Measurements from ENCODE around the gene VWA5B1. TPM values are rescaled to one million over a fixed set of nuclear protein-coding genes. Genes with fewer than 3 reads are reported as not detected.

VWA5B1 gene
- total RNA-seq, 1 experiment from 2014 or later = not detected

DNA sequence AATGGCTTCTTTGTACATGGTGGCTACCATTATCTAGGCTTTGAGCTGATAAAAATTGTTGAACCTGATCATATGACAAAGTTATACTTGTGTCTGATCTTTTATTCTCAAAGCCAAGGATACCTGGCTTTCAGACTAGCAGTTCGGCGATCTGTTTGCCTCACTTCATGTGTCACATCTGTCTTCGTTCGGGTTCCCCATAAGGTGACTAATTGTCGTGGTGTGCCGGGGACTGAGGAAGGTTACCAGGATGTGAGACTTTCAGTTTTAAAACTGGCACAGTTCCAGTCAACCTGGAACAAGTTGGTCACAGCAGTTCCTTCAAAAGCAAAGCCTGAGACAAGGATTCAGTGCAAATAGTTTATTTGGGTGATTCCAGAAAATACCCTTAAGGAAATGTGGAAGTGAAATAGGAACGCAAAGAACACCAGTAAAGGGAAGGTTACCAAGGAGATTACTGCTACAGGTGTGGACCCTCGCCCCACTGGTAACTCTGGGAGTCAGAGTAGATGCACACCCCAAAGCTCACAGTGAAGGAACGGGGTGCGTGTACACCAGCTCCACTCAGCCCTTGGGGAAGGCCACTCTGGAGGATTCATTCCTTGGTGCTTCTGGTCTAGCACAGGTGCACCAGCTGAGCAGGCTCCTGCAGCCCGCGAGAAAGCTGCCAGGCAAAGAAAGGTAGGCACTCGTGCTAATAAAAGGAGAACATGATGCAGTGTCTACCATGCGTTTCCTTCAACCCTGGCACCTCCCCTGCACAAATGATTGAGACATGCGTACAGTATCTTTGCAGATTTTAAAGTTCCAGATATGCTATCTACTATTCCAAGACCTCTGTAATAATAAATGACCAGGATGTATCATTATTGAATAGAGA is 69.0 kb downstream of the VWA5B1 start:
- in situ Hi-C loops (cut with HindIII; ENCODE audit: low sequenced_read_pairs) = no loop called here
- peak; percentile 34 for DNase-seq (ENCODE audit: low spot score)

DNA sequence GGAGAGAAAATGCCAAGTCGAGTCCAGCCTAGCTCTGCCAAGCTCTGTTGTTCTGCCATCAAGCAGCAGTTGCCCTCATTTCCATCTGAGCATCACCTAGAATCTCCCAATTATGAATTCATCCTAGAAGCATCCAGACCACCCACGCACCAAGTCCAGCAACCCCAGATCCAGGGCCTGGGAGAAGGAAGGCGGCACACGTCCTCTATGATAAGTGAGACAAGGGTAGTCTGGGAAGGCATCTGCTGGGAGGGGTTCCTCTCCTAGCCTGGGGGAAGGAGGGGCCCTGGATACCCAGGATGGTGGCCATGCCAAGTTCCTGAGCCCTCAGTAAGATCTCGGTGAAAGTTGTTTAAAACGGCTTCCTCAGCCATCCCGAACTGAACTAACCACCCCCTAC is 70.7 kb downstream of the VWA5B1 start:
- DNase-seq (ENCODE audit: low spot score) = peak; percentile 47

DNA sequence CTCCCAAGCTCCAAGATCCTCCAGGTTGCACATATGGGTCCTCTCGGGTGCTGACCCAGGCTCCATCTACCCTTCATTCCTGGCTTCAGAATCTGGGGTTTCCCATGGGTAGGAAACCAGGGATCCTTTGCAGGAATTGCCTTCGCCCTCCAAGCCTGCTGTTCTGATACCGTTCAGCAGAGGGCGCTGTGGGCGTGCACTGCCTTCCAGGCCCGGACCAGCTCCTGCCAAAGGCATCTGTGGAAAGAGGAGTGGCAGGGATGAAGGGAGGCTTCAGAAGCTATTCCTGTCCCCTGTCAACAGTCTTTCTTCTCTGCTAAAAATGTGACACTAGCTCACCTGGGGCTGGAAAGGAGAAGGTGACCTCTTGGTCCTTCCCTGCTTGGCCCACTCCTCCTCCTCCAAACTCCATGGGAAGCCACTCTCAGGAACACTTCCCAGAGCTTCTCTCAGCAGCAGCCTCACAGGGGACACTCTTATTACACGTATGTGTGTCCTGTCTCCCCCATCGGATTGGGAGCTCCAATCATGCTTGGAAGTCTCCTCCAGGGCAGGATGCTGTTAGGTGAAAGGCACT is 71.2 kb downstream of the VWA5B1 start:
- in situ Hi-C loops (cut with HindIII; ENCODE audit: low sequenced_read_pairs) = no loop called here
- peak; percentile 85 for DNase-seq (ENCODE audit: low spot score)

More for the DNA sequence above, 70.7 kb downstream of the VWA5B1 start:
- in situ Hi-C loops (cut with HindIII; ENCODE audit: low sequenced_read_pairs) = no loop called here

DNA sequence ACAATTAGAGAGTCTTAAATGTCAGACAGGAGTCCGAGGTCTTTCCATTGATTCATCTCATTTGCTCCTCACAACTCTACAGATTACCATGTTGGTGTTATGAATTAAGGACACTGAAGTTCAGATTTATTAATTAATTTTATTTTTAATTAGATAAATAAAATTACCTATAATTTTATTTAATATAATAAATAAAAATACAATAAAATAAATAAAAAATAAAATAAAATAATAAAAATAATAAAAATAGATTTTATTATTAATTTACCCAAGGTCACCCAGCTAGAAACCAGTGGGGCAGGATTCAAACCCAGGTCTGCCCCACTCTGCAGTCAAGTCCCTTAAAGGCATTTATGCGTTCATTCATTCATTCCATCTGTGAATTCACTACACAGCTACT is 72.2 kb downstream of the VWA5B1 start:
- in situ Hi-C loops (cut with HindIII; ENCODE audit: low sequenced_read_pairs) = no loop called here
- no peak for DNase-seq (ENCODE audit: low spot score)

- DNase-seq (ENCODE audit: low spot score) = no peak
- in situ Hi-C loops (cut with HindIII; ENCODE audit: low sequenced_read_pairs) = no loop called here
Measured at GRCh38 chr1:20365421-20366055, 74.9 kb downstream of the VWA5B1 start.

DNA sequence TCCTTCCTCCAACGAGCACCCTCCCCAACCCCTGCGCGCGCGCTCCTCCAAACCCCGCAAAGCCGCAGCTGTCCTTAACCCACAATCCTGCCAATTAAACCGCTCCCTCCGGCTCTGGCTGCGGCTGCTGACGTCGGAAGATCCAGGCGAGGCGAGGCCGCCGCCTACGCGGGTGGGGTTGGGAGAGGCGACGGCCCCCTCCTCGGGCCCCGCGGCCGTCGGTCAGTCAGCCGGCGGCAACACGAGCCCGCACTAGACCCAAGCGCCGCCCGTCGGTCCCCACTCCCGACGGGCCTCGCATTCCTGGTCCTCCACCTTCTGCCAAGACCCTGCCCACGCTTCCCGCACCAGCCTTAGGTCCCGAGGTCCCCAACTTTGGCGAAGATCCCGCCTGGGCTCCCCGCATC is 75.4 kb downstream of the VWA5B1 start:
- no peak for DNase-seq (ENCODE audit: low spot score)
- in situ Hi-C loops (cut with HindIII; ENCODE audit: low sequenced_read_pairs) = no loop called here

DNA sequence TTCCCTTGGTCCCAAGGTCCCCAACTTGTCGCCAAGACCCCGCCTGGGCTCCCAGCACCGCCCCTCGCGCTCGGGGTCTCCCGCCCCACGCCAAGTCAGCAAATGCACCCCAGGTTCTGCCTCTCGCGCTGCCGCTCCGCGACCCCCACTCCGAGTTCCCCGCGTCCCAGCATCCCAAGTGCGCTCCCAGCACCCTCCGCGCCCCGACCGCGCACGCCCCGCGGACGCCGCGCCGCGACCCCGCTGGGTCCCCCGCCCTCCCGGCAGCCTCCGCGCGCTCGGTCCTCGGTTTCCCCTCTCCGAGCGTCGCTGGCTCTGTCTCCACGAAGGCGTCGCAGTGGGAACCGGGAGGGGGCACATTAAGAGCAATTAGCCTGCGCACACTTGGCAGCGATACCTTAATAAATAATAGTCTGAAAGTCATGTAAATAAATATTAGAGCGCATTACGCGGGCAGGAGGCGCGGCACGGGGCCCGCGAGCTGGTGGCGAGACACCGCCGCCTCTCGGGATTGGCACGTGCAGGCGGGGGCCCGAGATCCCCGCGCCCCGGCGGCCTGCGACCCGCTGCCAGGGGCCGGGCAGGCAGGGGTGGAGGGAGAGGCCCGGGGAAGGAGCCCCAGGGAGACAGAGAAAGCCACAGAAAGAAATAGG is 75.9 kb downstream of the VWA5B1 start:
- no peak for DNase-seq (ENCODE audit: low spot score)
- in situ Hi-C loops (cut with HindIII; ENCODE audit: low sequenced_read_pairs) = no loop called here

DNA sequence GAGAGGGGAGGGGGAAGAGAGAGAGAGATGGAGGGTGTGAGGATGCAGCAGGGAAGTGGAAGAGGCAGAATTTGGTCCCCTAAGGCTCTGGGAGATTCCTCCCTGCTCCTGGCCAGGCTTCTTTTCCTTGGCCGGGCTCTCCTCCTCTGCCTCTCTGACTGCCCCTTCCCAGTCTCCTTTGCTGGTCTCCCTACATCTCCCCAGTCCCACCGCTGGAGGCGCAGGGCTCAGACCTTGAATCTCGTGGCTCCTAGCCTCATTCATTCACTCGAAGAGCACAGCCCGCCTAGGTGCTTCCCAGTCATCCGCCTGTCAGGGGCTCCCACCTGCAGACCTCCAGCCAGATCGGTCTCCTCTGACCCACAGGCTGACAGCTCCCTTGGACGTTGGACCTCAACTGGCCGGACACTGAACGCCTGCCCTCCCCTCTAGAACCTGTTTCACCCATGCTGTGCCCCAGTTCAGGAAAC is 76.5 kb downstream of the VWA5B1 start:
- DNase-seq (ENCODE audit: low spot score) = peak; percentile 76
- in situ Hi-C loops (cut with HindIII; ENCODE audit: low sequenced_read_pairs) = no loop called here

DNA sequence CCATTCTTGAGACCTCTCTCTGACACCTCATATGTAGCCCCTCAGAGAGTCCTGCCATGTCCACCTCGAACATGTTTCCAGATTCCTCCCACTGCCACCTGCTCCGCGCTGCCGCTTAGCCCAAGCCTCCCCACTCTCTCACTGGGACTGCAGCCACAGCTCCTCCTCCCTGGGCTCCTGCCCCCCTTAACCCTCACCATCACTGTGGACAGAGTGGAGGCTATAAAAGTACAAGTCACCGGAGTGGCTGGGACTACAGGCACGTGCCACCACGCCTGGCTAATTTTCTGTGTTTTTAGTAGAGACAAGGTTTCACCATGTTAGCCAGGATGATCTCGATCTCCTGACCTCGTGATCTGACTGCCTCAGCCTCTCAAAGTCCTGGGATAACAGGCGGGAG is 77.0 kb downstream of the VWA5B1 start:
- in situ Hi-C loops (cut with HindIII; ENCODE audit: low sequenced_read_pairs) = no loop called here
- no peak for DNase-seq (ENCODE audit: low spot score)

DNA sequence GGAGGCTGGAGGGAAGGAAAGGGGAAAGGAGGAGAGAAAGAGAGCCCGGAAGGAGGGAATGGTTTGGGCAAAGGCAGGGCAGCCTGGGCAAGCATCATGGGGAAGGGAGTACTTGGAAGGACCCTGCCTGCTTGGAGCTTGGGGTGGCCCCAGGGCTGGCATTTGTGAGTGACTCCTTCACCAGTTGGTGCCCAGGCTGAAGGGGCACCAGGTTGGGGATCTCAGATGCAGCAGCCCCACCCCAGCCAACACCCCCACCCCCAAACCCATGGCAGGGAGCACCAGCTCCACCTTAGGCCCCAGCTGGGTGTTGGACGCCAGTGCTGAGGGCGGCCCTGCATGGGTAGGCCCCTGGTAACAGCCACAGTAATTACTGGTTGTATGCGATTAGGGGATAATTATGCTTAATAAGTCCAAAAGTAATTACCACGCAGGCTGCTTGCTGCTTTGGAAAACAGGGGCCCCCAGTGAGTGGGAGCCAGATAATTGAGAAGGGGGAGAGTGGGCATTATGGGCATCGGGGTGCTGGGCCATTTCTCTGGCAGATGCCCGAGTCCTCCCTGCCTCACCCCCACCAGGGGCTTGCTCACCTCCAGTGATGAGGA is 78.3 kb downstream of the VWA5B1 start:
- in situ Hi-C loops (cut with HindIII; ENCODE audit: low sequenced_read_pairs) = no loop called here
- no peak for DNase-seq (ENCODE audit: low spot score)

- in situ Hi-C loops (cut with HindIII; ENCODE audit: low sequenced_read_pairs) = no loop called here
- DNase-seq (ENCODE audit: low spot score) = no peak
Measured at GRCh38 chr1:20370698-20371097, 80.0 kb downstream of the VWA5B1 start.

GRCh38 chr1:20371411-20371810 is 80.7 kb downstream of the VWA5B1 start:
- in situ Hi-C loops (cut with HindIII; ENCODE audit: low sequenced_read_pairs) = no loop called here
- DNase-seq (ENCODE audit: low spot score) = no peak

GRCh38 chr1:20371883-20372282 is 81.2 kb downstream of the VWA5B1 start:
- in situ Hi-C loops (cut with HindIII; ENCODE audit: low sequenced_read_pairs) = no loop called here
- DNase-seq (ENCODE audit: low spot score) = no peak

- in situ Hi-C loops (cut with HindIII; ENCODE audit: low sequenced_read_pairs) = no loop called here
Measured at GRCh38 chr1:20372676-20373075, 82.0 kb downstream of the VWA5B1 start.

GRCh38 chr1:20373286-20373685 is 82.6 kb downstream of the VWA5B1 start:
- in situ Hi-C loops (cut with HindIII; ENCODE audit: low sequenced_read_pairs) = no loop called here
- DNase-seq (ENCODE audit: low spot score) = no peak

More at GRCh38 chr1:20372676-20373075, 82.0 kb downstream of the VWA5B1 start:
- DNase-seq (ENCODE audit: low spot score) = no peak

- DNase-seq (ENCODE audit: low spot score) = peak; percentile 56
- in situ Hi-C loops (cut with HindIII; ENCODE audit: low sequenced_read_pairs) = no loop called here
Measured at GRCh38 chr1:20373764-20374163, 83.1 kb downstream of the VWA5B1 start.

GRCh38 chr1:20375563-20375962 is 84.9 kb downstream of the VWA5B1 start:
- DNase-seq (ENCODE audit: low spot score) = no peak
- in situ Hi-C loops (cut with HindIII; ENCODE audit: low sequenced_read_pairs) = no loop called here

DNA sequence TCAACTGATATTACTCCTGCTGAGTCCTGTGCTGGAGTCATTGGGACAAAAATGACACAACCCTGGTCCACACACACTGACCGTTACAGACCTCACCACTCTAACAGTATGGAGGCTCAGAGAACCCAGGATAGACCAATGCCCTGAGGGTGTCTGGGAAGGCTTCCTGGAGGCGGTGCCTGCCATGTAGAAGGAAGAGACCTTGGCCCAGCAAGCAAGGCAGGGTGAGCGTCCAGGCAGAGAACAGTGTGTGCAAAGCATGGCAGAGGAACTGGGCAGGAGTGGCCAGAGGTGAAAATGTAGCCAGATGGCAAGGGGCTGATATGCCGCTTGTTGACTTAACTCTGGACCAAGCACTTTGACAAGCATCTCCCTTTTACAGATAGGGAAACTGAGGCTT is 85.5 kb downstream of the VWA5B1 start:
- in situ Hi-C loops (cut with HindIII; ENCODE audit: low sequenced_read_pairs) = no loop called here
- no peak for DNase-seq (ENCODE audit: low spot score)

DNA sequence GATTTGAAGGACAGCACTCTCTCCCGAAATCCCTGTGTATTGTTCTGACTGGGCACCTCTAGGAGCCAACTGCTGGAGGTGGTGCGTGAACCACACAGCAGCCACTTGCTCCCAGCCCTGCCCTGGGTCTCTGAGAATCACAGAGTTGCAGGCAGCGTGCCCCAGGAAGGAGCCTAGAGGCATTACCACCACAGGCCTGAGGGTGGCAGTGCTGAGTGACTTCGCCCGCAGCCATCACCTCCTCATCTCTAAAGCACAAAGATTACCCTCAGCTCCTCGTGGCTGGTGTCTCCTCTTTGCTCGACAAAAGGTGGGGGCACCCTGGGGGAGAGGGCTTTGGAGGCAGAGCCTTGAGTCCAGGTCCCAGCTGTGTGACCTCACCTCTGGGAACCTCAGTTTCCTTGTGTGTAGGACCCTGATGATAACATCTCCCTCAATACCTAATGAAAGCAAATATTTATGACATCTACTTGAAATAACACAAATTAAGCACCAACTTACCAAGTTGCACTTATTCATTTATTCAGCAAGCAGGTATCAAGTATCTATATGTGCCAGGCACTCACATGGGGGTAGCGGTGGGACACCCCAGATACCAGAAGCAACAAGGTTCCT is 86.3 kb downstream of the VWA5B1 start:
- DNase-seq (ENCODE audit: low spot score) = peak; percentile 63
- in situ Hi-C loops (cut with HindIII; ENCODE audit: low sequenced_read_pairs) = no loop called here

Measured in G401 (cell line).